GM19193 (cell line): ENCODE measurements around the gene CCNK.

Source experiments
- POLR2A ChIP-seq: IDR thresholded peaks from 4 replicates; pipeline ENCODE4 v1.6.1; 2011; ENCODE audit not compliant: insufficient read depth, insufficient read length; ENCODE audit errors: extremely low read depth

Gene CCNK

GRCh38 chr14:99552572-99553216 is 71.5 kb downstream of the CCNK start:
- TF ChIP-seq POLR2A = no peak

GRCh38 chr14:99554184-99554583 is 73.0 kb downstream of the CCNK start:
- no peak for TF ChIP-seq POLR2A

DNA sequence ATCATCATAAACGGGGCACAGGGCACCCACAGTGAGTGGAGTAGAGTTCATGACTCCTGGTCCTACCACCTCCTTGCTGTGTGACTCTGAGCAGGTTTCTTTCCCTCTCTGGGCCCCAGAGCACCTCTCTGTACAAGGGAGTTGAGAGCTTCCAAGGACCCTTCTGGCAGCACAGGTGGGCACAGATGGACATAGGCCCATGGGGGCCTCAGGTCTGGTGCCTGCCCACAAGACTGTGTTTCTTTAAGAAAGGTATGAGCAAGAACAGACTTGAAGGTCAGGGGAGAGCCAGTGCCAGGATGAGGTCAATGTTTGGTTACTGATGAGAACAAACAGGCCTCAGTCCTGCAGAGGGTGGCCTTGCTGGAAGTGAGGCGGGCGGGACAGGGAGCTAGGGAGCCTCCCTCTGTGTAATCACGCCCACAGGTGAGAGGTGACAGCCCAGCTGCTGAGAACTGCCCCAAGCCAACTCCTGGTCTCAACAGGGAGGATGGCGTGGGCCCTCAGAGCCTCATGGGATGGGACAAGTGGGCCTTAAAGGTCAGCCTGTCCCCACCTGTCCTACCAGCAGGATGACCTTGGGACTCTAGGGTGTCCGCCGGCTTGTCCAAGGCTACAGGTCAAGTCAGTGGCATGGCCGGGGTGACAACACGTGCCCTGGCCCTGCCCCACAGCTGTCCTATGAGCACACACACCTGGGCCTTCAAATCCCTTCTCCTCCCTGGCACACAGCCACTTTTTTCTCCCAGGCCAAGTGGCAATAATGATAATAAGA is 73.7 kb downstream of the CCNK start:
- no peak for TF ChIP-seq POLR2A

DNA sequence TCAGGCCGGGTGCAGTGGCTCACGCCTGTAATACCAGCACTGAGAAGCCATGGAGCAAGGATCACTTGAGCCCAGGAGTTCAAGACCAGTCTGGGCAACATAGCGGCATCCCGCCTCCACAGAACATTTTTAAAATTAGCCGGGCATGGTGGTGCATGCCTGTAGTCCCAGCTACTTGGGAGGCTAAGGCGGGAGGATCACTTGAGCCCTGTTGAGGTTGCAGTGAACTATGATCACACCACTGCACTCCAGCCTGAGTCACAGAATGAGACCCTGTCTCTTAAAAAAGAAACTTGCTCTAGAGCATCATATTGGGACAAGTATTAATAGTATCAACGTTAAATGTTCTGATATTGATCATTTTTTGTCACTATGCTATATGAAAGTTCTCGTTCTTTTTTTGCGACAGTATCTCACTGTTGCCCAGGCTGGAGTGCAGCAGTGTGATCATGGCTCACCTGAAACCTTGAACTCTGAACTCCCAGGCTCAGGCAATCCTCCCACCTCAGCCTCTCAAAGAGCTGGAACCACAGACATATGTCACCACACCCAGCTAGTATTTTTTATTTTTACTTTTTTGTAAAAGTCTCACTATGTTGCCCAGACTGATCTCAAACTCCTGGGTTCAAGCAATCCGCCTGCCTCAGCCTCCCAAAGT is 75.1 kb downstream of the CCNK start:
- TF ChIP-seq POLR2A = no peak

- no peak for TF ChIP-seq POLR2A
Observed at GRCh38 chr14:99559286-99559990, 78.2 kb downstream of the CCNK start.

GRCh38 chr14:99560403-99560802 is 79.2 kb downstream of the CCNK start:
- TF ChIP-seq POLR2A = no peak

DNA sequence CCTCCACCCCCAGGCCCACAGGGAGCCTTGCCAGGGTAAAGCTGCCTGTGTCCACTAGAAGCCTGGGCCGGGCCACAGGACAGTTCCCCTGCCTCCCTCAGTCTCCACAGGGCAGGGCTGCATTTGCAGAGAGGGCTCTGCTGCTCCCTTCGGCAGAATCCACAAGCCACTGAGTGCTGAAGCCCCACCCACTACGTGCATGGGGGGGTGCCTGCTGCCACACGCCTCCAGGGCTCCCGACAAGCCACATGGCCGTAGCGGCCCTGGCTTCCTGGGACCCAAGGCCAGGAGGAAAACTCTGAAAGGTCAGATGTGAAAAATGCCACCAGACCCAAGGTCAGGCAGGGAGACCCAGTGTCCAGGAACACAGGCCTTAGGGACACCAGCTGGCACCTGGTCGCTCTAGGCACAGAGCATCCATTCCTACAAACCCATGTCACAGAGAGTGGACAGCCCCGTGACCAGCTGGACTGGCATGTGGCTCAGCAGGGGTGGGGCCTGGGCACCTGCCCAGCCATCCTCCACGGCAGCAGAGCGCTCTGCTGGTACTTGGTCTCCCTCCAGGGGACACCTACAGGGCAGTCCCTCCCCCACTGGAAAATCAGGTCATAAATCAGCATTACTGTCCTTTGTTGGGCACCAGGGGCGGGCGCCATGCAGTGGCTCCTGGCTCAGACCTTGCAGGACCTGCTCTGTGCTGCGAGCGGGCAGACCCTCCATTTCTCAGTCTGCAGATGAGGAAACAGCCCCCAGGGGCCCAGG is 79.9 kb downstream of the CCNK start:
- TF ChIP-seq POLR2A = no peak

DNA sequence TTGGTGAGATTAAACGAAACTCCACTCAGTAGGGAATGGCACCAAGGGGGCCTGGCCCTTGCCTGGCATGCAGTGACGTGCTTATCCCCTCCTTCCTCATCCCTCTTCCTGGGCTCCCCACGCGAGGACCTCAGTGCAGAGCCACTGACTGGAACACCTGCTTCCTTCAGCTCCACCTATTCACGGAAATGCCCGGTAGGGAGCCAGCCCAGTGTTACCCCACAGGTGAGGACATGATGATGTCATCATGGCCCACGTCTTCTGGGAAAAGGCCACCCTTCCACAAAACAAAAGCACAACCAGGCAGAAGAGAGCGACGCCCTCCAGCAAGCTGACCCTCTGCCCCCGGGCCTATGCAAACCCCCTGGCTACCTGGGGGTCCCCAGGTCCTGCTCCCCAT is 80.7 kb downstream of the CCNK start:
- TF ChIP-seq POLR2A = no peak
